Heart left ventricle (tissue), 16 donors: ENCODE results near the gene SPDL1. TPM values are rescaled to one million over a fixed set of nuclear protein-coding genes. Genes with fewer than 3 reads are reported as not detected.

Experiments used
- ATAC-seq, 4 donors: fragments of 200-7000 bp; cut with Tn5 transposase; one replicate each; pipeline ENCODE4 v1.9.1; 2020 to 2022; ENCODE audit warnings: moderate library complexity in 4 of 4, mild to moderate bottlenecking in 3 of 4, moderate number of reproducible peaks in 1 of 4
- DNase-seq, 5 donors: peaks; one replicate each; pipeline ENCODE4 v3.0.0-alpha.2; 2020
- H3K27ac ChIP-seq, 12 donors: fragments of 200-600 bp; sonication (generic) in 4 of 12; one replicate each; pipeline versions ENCODE4 v1.5.0 to v1.8.0; 2016 to 2022; ENCODE audit warnings: mild to moderate bottlenecking in 2 of 12
- H3K27me3 ChIP-seq, 9 donors: fragments of 200-600 bp; sonication (generic) in 2 of 9; one replicate each; pipeline versions ENCODE4 v1.5.1 to v1.8.0; 2016 to 2022; ENCODE audit warnings: mild to moderate bottlenecking in 3 of 9
- H3K36me3 ChIP-seq, 9 donors: fragments of 200-600 bp; sonication (generic) in 2 of 9; one replicate each; pipeline versions ENCODE4 v1.5.0 to v1.8.0; 2018 to 2022; ENCODE audit warnings: mild to moderate bottlenecking in 2 of 9
- H3K4me1 ChIP-seq, 12 donors: fragments of 200-600 bp; sonication (generic) in 4 of 12; one replicate each; pipeline versions ENCODE4 v1.5.0 to v1.8.0; 2016 to 2022; ENCODE audit warnings: mild to moderate bottlenecking in 3 of 12
- H3K4me3 ChIP-seq, 12 donors: fragments of 200-600 bp; sonication (generic) in 4 of 12; one replicate each; pipeline versions ENCODE4 v1.5.0 to v1.8.0; 2017 to 2022; ENCODE audit warnings: mild to moderate bottlenecking in 9 of 12, moderate library complexity in 4 of 12
- H3K9me3 ChIP-seq, 12 donors: fragments of 200-600 bp; sonication (generic) in 4 of 12; one replicate each; pipeline versions ENCODE4 v1.5.0 to v1.8.0; 2016 to 2022; ENCODE audit warnings: mild to moderate bottlenecking in 1 of 12
- POLR2A ChIP-seq, 2 donors: fragments of 450-650 bp; IDR thresholded peaks; one replicate each; pipeline ENCODE4 v1.6.1; 2017; ENCODE audit warnings: antibody characterized with exemption in 2 of 2, mild to moderate bottlenecking in 2 of 2, moderate library complexity in 2 of 2
- WGBS, 4 donors: extraction: QIAGEN DNeasy Blood & Tissue Kit in 2 of 4; methylation state at CpG; one replicate each; pipeline versions ENCODE4 v1.1.5 to v1.1.7; 2013 to 2018; 5-methylcytosine and 5-hydroxymethylcytosine counted together
- intact Hi-C, 10 donors: fragments of 100-400 bp; cut with DNase I; formaldehyde crosslinking; loops; one replicate each; pipeline versions ENCODE4 v1.11.1 to v1.14.2; 2022
- polyA plus RNA-seq, 2 donors: library from polyadenylated mRNA; stranded (reverse); fragments of 200-250 nt; gene quantifications; one replicate each; pipeline ENCODE4 v1.2.3, GENCODE V29; 2013
- total RNA-seq, 9 donors: library from RNA; depleted of rRNA in 2 of 9; stranded (reverse); fragments of >200 nt in 2 of 9; fragmentation: NEBNext Ultra II Directional in 3 of 9; extraction: Animal tissue kit (Norgen Biotek cat#: 25700) in 3 of 9; gene quantifications; one replicate each; pipeline versions ENCODE4 v1.1.0 to v1.2.4, GENCODE V29; 2016 to 2023
- TF ChIP-seq, protein P1 (sequence below), 12 donors: fragments of 200-600 bp; sonication (generic) in 4 of 12; IDR thresholded peaks; one replicate each; pipeline versions ENCODE4 v1.5.0 to v1.8.0; 2018 to 2022; ENCODE audit warnings: antibody characterized with exemption in 12 of 12, mild to moderate bottlenecking in 5 of 12
- donor health status: ischemic (EF 13 %, LVEDD 7.1; RV severe dilation, severe dysfunction).
- donor health status: healthy with polysubstance abuse.
- donor health status: DM: no; HTN: yes; CAD: no.
- donor health status: DM: no; HTN: no; CAD: no.
- donor health status: ischemic (EF 25% LVEDD 6.9; RV normal size, moderate dysfunction).
- donor health status: ischemic (EF 25% LVEDD 5.7; RV mildly dilated, moderate dysfunction).
- donor health status: healthy.
- donor health status: DM: yes; HTN: yes; CAD: no.
- donor health status: ischemic (EF 35%, LVEDD 5.7; RV mildly dilated, moderate dysfunction).
- donor health status: nonischemic (EF 11% LVEDD 7.7; RV severe dilation, severe dysfunction).
- donor health status: DM: yes; HTN: yes; CAD: no.
- donor health status: PGD.
- donor health status: ischemic (EF 29% LVEDD 5.4; RV normal size, mild dysfunction).
- donor health status: nonischemic (EF 23%, LVEDD 6.1; RV moderate dilation, normal function).

Gene SPDL1
- total and polyA plus RNA-seq, 11 donors: 2.2 to 7.0 (median 5.0) TPM

DNA sequence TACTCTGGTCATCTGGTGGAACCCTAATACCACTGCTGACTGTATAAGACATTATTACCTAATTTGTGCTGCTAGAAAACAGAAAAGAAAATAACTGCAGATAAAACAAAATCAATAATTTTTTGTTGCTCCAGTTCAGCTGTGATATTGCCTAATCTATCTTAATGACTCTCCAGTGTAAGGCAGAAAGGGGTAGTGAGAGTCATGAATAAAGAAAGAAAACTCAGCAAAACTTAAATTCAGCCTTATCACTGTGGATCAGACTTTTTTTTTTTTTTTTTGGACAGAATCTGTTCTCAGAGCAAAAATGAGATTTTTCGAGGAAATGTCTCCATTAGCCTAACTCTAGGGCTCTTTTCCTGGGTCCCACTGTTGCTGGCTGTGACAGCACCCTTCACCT lies 52.4 kb downstream of the SPDL1 start:
- WGBS, 4 donors: 52 to 69% (median 63%) methylated on average over 1 of the region's 1 CpG
- TF ChIP-seq POLR2A (IDR thresholded peaks at IDR 0.05): no peak
- TF ChIP-seq, protein P1, sequence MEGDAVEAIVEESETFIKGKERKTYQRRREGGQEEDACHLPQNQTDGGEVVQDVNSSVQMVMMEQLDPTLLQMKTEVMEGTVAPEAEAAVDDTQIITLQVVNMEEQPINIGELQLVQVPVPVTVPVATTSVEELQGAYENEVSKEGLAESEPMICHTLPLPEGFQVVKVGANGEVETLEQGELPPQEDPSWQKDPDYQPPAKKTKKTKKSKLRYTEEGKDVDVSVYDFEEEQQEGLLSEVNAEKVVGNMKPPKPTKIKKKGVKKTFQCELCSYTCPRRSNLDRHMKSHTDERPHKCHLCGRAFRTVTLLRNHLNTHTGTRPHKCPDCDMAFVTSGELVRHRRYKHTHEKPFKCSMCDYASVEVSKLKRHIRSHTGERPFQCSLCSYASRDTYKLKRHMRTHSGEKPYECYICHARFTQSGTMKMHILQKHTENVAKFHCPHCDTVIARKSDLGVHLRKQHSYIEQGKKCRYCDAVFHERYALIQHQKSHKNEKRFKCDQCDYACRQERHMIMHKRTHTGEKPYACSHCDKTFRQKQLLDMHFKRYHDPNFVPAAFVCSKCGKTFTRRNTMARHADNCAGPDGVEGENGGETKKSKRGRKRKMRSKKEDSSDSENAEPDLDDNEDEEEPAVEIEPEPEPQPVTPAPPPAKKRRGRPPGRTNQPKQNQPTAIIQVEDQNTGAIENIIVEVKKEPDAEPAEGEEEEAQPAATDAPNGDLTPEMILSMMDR (IDR thresholded peaks at IDR 0.05): no peak
- H3K4me3 ChIP-seq: no peak overlapping the region
- H3K27me3 ChIP-seq: peaks cover 0 to 32% (median 16%) of the 10 kb centered on the region in 9 donors
- peaks cover 0 to 35% (median 0%) of the 10 kb centered on the region in 12 donors for H3K4me1 ChIP-seq
- intact Hi-C loops: no loop called here
- H3K9me3 ChIP-seq: peaks cover 0 to 22% (median 5%) of the 10 kb centered on the region in 12 donors
- DNase-seq (no peak), ATAC-seq (no peak)
- H3K27ac ChIP-seq: peak overlapping the region in 1 of 12 donors; percentile 91
- H3K36me3 ChIP-seq: no peaks in the 10 kb centered on the region

DNA sequence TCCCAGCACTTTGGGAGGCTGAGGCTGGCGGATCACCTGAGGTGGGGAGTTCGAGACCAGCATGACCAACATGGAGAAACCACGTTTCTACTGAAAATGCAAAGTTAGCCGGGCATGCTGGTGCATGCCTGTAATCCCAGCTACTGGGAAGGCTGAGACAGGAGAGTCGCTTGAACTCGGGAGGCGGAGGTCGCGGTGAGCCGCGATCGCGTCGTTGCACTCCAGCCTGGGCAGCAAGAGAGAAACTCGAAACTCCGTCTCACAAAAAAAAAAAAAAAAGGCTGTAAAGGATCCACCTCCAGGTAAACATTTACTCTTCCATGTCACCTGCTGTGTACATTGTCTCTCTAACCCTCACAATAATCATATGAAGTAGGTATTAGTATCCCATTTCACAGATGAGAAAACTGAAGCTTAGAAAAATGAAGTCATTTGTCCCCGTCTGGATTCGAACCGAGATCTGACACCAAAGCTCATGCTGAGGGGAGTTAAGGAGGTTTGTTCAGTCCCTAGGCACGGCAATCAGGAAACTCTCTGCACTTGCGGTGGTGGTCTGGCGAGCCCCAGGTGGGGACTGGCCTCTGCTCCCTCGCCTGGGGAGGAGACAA lies 53.0 kb downstream of the SPDL1 start:
- intact Hi-C loops: no loop called here
- no peak for TF ChIP-seq POLR2A (IDR thresholded peaks at IDR 0.05)
- TF ChIP-seq, protein P1 (IDR thresholded peaks at IDR 0.05): no peak
- peaks cover 0 to 22% (median 5%) of the 10 kb centered on the region in 12 donors for H3K9me3 ChIP-seq
- peak overlapping the region in 2 of 12 donors; percentile 42 to 91 for H3K27ac ChIP-seq
- no peak for ATAC-seq
- H3K4me1 ChIP-seq: peaks cover 0 to 36% (median 0%) of the 10 kb centered on the region in 12 donors
- no peaks in the 10 kb centered on the region for H3K36me3 ChIP-seq
- H3K4me3 ChIP-seq: peak overlapping the region in 9 of 12 donors; percentile 32 to 79 (median 49)
- H3K27me3 ChIP-seq: peaks cover 0 to 32% (median 16%) of the 10 kb centered on the region in 9 donors
- 34 to 60% (median 49%) methylated on average over 23 of the region's 23 CpGs for WGBS, 4 donors
- no peak for DNase-seq

DNA sequence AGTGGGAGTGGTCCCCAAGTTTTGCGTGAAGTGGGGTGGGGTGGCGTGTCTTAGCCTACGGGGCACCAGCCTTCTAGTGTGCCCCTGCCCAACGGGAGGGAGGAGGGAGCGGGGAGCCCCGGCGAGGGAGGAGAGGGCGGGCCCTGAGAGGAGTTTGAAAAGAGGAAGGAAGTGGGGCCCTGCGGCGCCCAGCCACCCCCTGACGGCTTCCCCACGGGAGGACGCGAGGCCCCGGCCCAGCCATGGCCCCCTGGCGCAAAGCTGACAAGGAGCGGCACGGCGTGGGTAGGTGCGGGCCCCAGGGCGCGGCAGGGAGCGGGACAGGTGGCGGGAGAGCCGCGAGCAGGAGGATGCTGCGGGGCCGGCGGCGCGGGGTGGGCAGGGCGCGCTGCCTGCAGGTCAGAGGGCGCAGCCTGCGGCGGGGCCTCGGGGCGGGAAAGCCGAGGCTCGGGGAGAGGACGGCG lies 53.5 kb downstream of the SPDL1 start, which contains the start of gene DOCK2:
Gene DOCK2 (plus strand): TSS at position 191 of the 464 bp plus-strand sequence. CDS start 52 bp downstream, at position 243.
- peak within 1 kb of the TSS in 5 of 12 donors; percentile 13 to 91 (median 42) for H3K27ac ChIP-seq
- peak; percentile 39 to 87 (median 70) for DNase-seq

More for the DNA sequence above, 53.5 kb downstream of the SPDL1 start, which contains the start of gene DOCK2:
- Histone ChIP-seq H3K9me3 (peaks cover 0 to 22% (median 5%) of the 10 kb centered on the region in 12 donors), H3K4me3 (peak within 1 kb of the TSS in 10 of 12 donors; percentile 27 to 79 (median 48)), H3K36me3 (no peaks in the 10 kb centered on the region), H3K27me3 (peaks cover 0 to 32% (median 16%) of the 10 kb centered on the region in 9 donors), H3K4me1 (peaks cover 0 to 42% (median 0%) of the 10 kb centered on the region in 12 donors)
- no peak for TF ChIP-seq POLR2A (IDR thresholded peaks at IDR 0.05)
- TF ChIP-seq, protein P1 (IDR thresholded peaks at IDR 0.05): no peak
- intact Hi-C loops: no loop called here
- WGBS, 4 donors: 1 to 4% (median 2%) methylated on average over 12 to 42 of the region's 42 CpGs
- ATAC-seq: peak in 3 of 4 donors; percentile 70 to 85 (median 71)
